GM11168 (cell line): ENCODE data around the gene MACROD2.
"Not testable (repeated sequence)": the region's sequence is repeated elsewhere in the genome, so short reads cannot be mapped to it uniquely, and the experiment has no call there.

Experiments
- in situ Hi-C: fragments of 300-500 bp; cut with MboI; formaldehyde crosslinking; loops from one replicate; pipeline ENCODE4 v1.12.0; 2022; ENCODE audit warnings: low sequenced_read_pairs; ENCODE audit not compliant: unreplicated experiment

Gene MACROD2

GRCh38 chr20:16001286-16001685 is 2006.0 kb downstream of the MACROD2 start:
- in situ Hi-C loops, result no loop called here

GRCh38 chr20:16003310-16003709 is 2008.0 kb downstream of the MACROD2 start:
- in situ Hi-C loops, result no loop called here

- in situ Hi-C loops, result no loop called here
These were observed 2009.0 kb downstream of the MACROD2 start for GRCh38 chr20:16004108-16004854.

- in situ Hi-C loops, result no loop called here
These were observed 2010.0 kb downstream of the MACROD2 start for GRCh38 chr20:16005021-16005914.

GRCh38 chr20:16005915-16006493 is 2010.7 kb downstream of the MACROD2 start:
- in situ Hi-C loops, result no loop called here

GRCh38 chr20:16007164-16007563 is 2011.8 kb downstream of the MACROD2 start:
- in situ Hi-C loops, result no loop called here

- in situ Hi-C loops, result no loop called here
These were observed 2012.6 kb downstream of the MACROD2 start for GRCh38 chr20:16007962-16008361.

GRCh38 chr20:16011056-16011455 is 2015.7 kb downstream of the MACROD2 start:
- in situ Hi-C loops, result no loop called here

- in situ Hi-C loops, result no loop called here
These were observed 2016.2 kb downstream of the MACROD2 start for GRCh38 chr20:16011519-16011918.

GRCh38 chr20:16012934-16013333 is 2017.6 kb downstream of the MACROD2 start:
- in situ Hi-C loops, result not testable (repeated sequence)

- in situ Hi-C loops, result no loop called here
These were observed 2018.3 kb downstream of the MACROD2 start for GRCh38 chr20:16013631-16014030.

GRCh38 chr20:16014436-16014835 is 2019.1 kb downstream of the MACROD2 start:
- in situ Hi-C loops, result no loop called here

- in situ Hi-C loops, result no loop called here
These were observed 2022.3 kb downstream of the MACROD2 start for GRCh38 chr20:16017656-16018055.

- in situ Hi-C loops, result no loop called here
These were observed 2023.6 kb downstream of the MACROD2 start for GRCh38 chr20:16018881-16019280.

GRCh38 chr20:16020971-16021370 is 2025.7 kb downstream of the MACROD2 start:
- in situ Hi-C loops, result no loop called here

- in situ Hi-C loops, result no loop called here
These were observed 2029.8 kb downstream of the MACROD2 start for GRCh38 chr20:16025084-16025483.

GRCh38 chr20:16027686-16028085 is 2032.4 kb downstream of the MACROD2 start:
- in situ Hi-C loops, result no loop called here

GRCh38 chr20:16028923-16029322 is 2033.6 kb downstream of the MACROD2 start:
- in situ Hi-C loops, result no loop called here

- in situ Hi-C loops, result no loop called here
These were observed 2034.9 kb downstream of the MACROD2 start for GRCh38 chr20:16030253-16030652.

- in situ Hi-C loops, result no loop called here
These were observed 2040.3 kb downstream of the MACROD2 start for GRCh38 chr20:16035576-16035975.

GRCh38 chr20:16036331-16036730 is 2041.0 kb downstream of the MACROD2 start:
- in situ Hi-C loops, result no loop called here
